Trophoblast cell (in vitro differentiated cells and primary cell): ENCODE measurements around the gene TMEM86B.
A peak's percentile ranks its signal among the peaks of the same experiment; 100 is the strongest.

ENCODE experiments used
- DNase-seq, 2 donors: peaks; one replicate each; pipeline ENCODE4 v3.0.0-alpha.2; 2016
- H2AFZ ChIP-seq: 2 replicates; pipeline ENCODE4 v1.6.1; 2013; ENCODE audit warnings: low read length, moderate library complexity, mild to moderate bottlenecking; ENCODE audit not compliant: insufficient read depth, poor library complexity
- H2AK5ac ChIP-seq: 2 replicates; pipeline ENCODE4 v1.6.1; 2013; ENCODE audit warnings: mild to moderate bottlenecking, low read length
- H2BK120ac ChIP-seq: 2 replicates; pipeline ENCODE4 v1.6.1; 2013; ENCODE audit warnings: low read length, mild to moderate bottlenecking, moderate library complexity; ENCODE audit not compliant: insufficient read depth, poor library complexity
- H2BK12ac ChIP-seq: 2 replicates; pipeline ENCODE4 v1.6.1; 2013; ENCODE audit warnings: mild to moderate bottlenecking, low read length, moderate library complexity
- H2BK5ac ChIP-seq: 2 replicates; pipeline ENCODE4 v1.6.1; 2013; ENCODE audit warnings: low read length, low read depth, moderate library complexity, mild to moderate bottlenecking; ENCODE audit not compliant: poor library complexity
- H3K14ac ChIP-seq: 2 replicates; pipeline ENCODE4 v1.6.1; 2013; ENCODE audit warnings: mild to moderate bottlenecking, low read length
- H3K18ac ChIP-seq: 2 replicates; pipeline ENCODE4 v1.6.1; 2013; ENCODE audit warnings: mild to moderate bottlenecking, low read length
- H3K23ac ChIP-seq: 2 replicates; pipeline ENCODE4 v1.6.1; 2013; ENCODE audit warnings: low read length
- H3K27ac ChIP-seq: 2 replicates; pipeline ENCODE4 v1.5.1; 2013; ENCODE audit warnings: low read depth, mild to moderate bottlenecking, inconsistent platforms, low read length, moderate library complexity
- H3K27me3 ChIP-seq: 2 replicates; pipeline ENCODE4 v1.6.1; 2013; ENCODE audit warnings: inconsistent platforms, mild to moderate bottlenecking, low read length, moderate library complexity; ENCODE audit not compliant: insufficient read depth
- H3K36me3 ChIP-seq, 2 experiments: 1 replicate in 1 of 2; 2 replicates in 1 of 2; pipeline ENCODE4 v1.6.1; 2013; ENCODE audit warnings: low read length in 2 of 2, mild to moderate bottlenecking in 2 of 2, moderate library complexity in 1 of 2; ENCODE audit not compliant: insufficient read depth in 2 of 2, control insufficient read depth in 1 of 2
- H3K4ac ChIP-seq: 2 replicates; pipeline ENCODE4 v1.6.1; 2013; ENCODE audit warnings: low read depth, mild to moderate bottlenecking, low read length, moderate library complexity
- H3K4me1 ChIP-seq, 2 experiments: 1 replicate in 1 of 2; 2 replicates in 1 of 2; pipeline ENCODE4 v1.6.1; 2013; ENCODE audit warnings: low read length in 2 of 2, mild to moderate bottlenecking in 2 of 2, moderate library complexity in 1 of 2; ENCODE audit not compliant: insufficient read depth in 2 of 2, control insufficient read depth in 1 of 2
- H3K4me2 ChIP-seq: 2 replicates; pipeline ENCODE4 v1.6.1; 2013; ENCODE audit warnings: inconsistent platforms, mild to moderate bottlenecking, low read length, moderate library complexity
- H3K4me3 ChIP-seq: 2 replicates; pipeline ENCODE4 v1.5.1; 2013; ENCODE audit warnings: mild to moderate bottlenecking, low read depth, low read length, inconsistent platforms
- H3K79me1 ChIP-seq: one replicate; pipeline ENCODE4 v1.6.1; 2013; ENCODE audit warnings: low read length
- H3K79me2 ChIP-seq: 2 replicates; pipeline ENCODE4 v1.6.1; 2013; ENCODE audit warnings: low read length, mild to moderate bottlenecking; ENCODE audit not compliant: control insufficient read depth, insufficient read depth, poor library complexity
- H3K9ac ChIP-seq: 2 replicates; pipeline ENCODE4 v1.6.1; 2013; ENCODE audit warnings: mild to moderate bottlenecking, low read length
- H3K9me3 ChIP-seq: 2 replicates; pipeline ENCODE4 v1.6.1; 2013; ENCODE audit warnings: low read depth, mild to moderate bottlenecking, control low read depth, inconsistent platforms, low read length; ENCODE audit not compliant: insufficient read depth
- H4K12ac ChIP-seq: 2 replicates; pipeline ENCODE4 v1.6.1; 2013; ENCODE audit warnings: low read depth, mild to moderate bottlenecking, low read length, moderate library complexity
- H4K8ac ChIP-seq: 2 replicates; pipeline ENCODE4 v1.6.1; 2013; ENCODE audit warnings: low read depth, mild to moderate bottlenecking, low read length, moderate library complexity
- H4K91ac ChIP-seq: one replicate; pipeline ENCODE4 v1.6.1; 2013; ENCODE audit warnings: low read depth, mild to moderate bottlenecking, low read length, moderate library complexity
- WGBS: extraction: QIAGEN DNeasy Blood & Tissue Kit; methylation state at CpG from one replicate; pipeline ENCODE4 v1.1.7; 2013; ENCODE audit warnings: missing lambda C conversion rate; ENCODE audit not compliant: insufficient read length, insufficient coverage; ENCODE audit errors: extremely low coverage; 5-methylcytosine and 5-hydroxymethylcytosine counted together

Gene TMEM86B

GRCh38 chr19:55273978-55274707 lies 45.6 kb upstream of the TMEM86B start:
- H2AFZ ChIP-seq, result no peak overlapping the region
- H2BK12ac ChIP-seq, result no peak overlapping the region
- H3K36me3 ChIP-seq, result peaks cover 18 to 28% of the 10 kb centered on the region in 2 experiments
- no peaks in the 10 kb centered on the region for H3K27me3 ChIP-seq
- H3K14ac ChIP-seq, result no peak overlapping the region
- H4K91ac ChIP-seq, result no peak overlapping the region
- no peak overlapping the region for H4K12ac ChIP-seq
- no peak overlapping the region for H4K8ac ChIP-seq
- WGBS, result no CpG with 5 or more reads among the region's 36 CpGs
- no peak overlapping the region for H3K23ac ChIP-seq
- H3K27ac ChIP-seq, result no peak overlapping the region
- H2BK5ac ChIP-seq, result no peak overlapping the region
- no peak overlapping the region for H3K4me2 ChIP-seq
- no peak overlapping the region for H3K18ac ChIP-seq
- no peak overlapping the region for H3K4me3 ChIP-seq
- H2BK120ac ChIP-seq, result no peak overlapping the region
- H3K79me2 ChIP-seq, result no peaks in the 10 kb centered on the region
- no peak overlapping the region for H3K4ac ChIP-seq
- no peak overlapping the region for H2AK5ac ChIP-seq
- no peaks in the 10 kb centered on the region for H3K79me1 ChIP-seq
- peaks cover 5% of the 10 kb centered on the region for H3K9me3 ChIP-seq
- peaks cover 0 to 1% of the 10 kb centered on the region in 2 experiments for H3K4me1 ChIP-seq
- no peak overlapping the region for H3K9ac ChIP-seq
- no peak for DNase-seq

- H4K12ac ChIP-seq, result no peak overlapping the region
- no peak overlapping the region for H4K8ac ChIP-seq
- no CpG with 5 or more reads among the region's 18 CpGs for WGBS
- no peak overlapping the region for H2BK120ac ChIP-seq
- H2BK12ac ChIP-seq, result no peak overlapping the region
- H2BK5ac ChIP-seq, result no peak overlapping the region
- no peaks in the 10 kb centered on the region for H3K79me2 ChIP-seq
- no peak overlapping the region for H3K27ac ChIP-seq
- H3K23ac ChIP-seq, result no peak overlapping the region
- peaks cover 14 to 22% of the 10 kb centered on the region in 2 experiments for H3K36me3 ChIP-seq
- DNase-seq, result no peak
- no peak overlapping the region for H4K91ac ChIP-seq
- H3K9ac ChIP-seq, result no peak overlapping the region
- H3K9me3 ChIP-seq, result peaks cover 5% of the 10 kb centered on the region
- H2AK5ac ChIP-seq, result no peak overlapping the region
- no peak overlapping the region for H3K4ac ChIP-seq
- H3K4me2 ChIP-seq, result no peak overlapping the region
- no peak overlapping the region for H3K14ac ChIP-seq
- no peak overlapping the region for H2AFZ ChIP-seq
- no peaks in the 10 kb centered on the region for H3K79me1 ChIP-seq
- no peaks in the 10 kb centered on the region for H3K4me1 ChIP-seq
- H3K4me3 ChIP-seq, result no peak overlapping the region
- H3K27me3 ChIP-seq, result no peaks in the 10 kb centered on the region
- H3K18ac ChIP-seq, result no peak overlapping the region
These were observed 43.6 kb upstream of the TMEM86B start for GRCh38 chr19:55272142-55272541.

GRCh38 chr19:55270172-55270942 lies 41.8 kb upstream of the TMEM86B start:
- H2AK5ac ChIP-seq, result no peak overlapping the region

GRCh38 chr19:55269299-55269698 lies 40.7 kb upstream of the TMEM86B start:
- Histone ChIP-seq H3K27me3 (no peaks in the 10 kb centered on the region), H3K18ac (no peak overlapping the region), H3K4ac (no peak overlapping the region), H3K14ac (no peak overlapping the region), H2AFZ (no peak overlapping the region), H2AK5ac (no peak overlapping the region), H3K36me3 (peaks cover 5 to 11% of the 10 kb centered on the region in 2 experiments), H3K4me1 (no peaks in the 10 kb centered on the region), H2BK5ac (no peak overlapping the region), H3K9ac (no peak overlapping the region), H4K91ac (no peak overlapping the region), H3K9me3 (peaks cover 9% of the 10 kb centered on the region), H3K79me2 (no peaks in the 10 kb centered on the region), H3K4me2 (no peak overlapping the region), H4K12ac (no peak overlapping the region), H3K23ac (no peak overlapping the region), H2BK12ac (no peak overlapping the region), H2BK120ac (no peak overlapping the region), H3K4me3 (no peak overlapping the region), H3K27ac (no peak overlapping the region), H3K79me1 (no peaks in the 10 kb centered on the region), H4K8ac (no peak overlapping the region)
- no peak for DNase-seq
- WGBS, result no CpG with 5 or more reads among the region's 8 CpGs

More at GRCh38 chr19:55270172-55270942, 41.8 kb upstream of the TMEM86B start:
- Histone ChIP-seq H2BK5ac (no peak overlapping the region), H3K27ac (no peak overlapping the region), H2BK12ac (no peak overlapping the region), H2AFZ (no peak overlapping the region), H3K18ac (no peak overlapping the region), H3K9ac (no peak overlapping the region), H3K4me3 (peak overlapping the region; percentile 61), H3K4me1 (no peaks in the 10 kb centered on the region), H3K23ac (peak overlapping the region; percentile 42), H3K4ac (no peak overlapping the region), H3K27me3 (no peaks in the 10 kb centered on the region), H2BK120ac (no peak overlapping the region), H3K9me3 (peaks cover 9% of the 10 kb centered on the region), H3K4me2 (no peak overlapping the region), H3K79me1 (no peaks in the 10 kb centered on the region), H4K91ac (no peak overlapping the region), H4K8ac (no peak overlapping the region), H3K14ac (no peak overlapping the region), H4K12ac (no peak overlapping the region), H3K79me2 (no peaks in the 10 kb centered on the region), H3K36me3 (peaks cover 7 to 16% of the 10 kb centered on the region in 2 experiments)
- WGBS, result 100% methylated on average over 3 of the region's 25 CpGs
- DNase-seq, result peak; percentile 51 to 64
